Stomach (tissue), 4 donors: Measurements from ENCODE around the gene ATF3.

Experiments used
- POLR2A ChIP-seq, 4 donors: fragments of 450-650 bp; IDR thresholded peaks; one replicate each; pipeline ENCODE4 v1.6.1; 2016; ENCODE audit warnings: antibody characterized with exemption in 4 of 4, control low read depth in 2 of 4, mild to moderate bottlenecking in 1 of 4, moderate library complexity in 1 of 4
- TF ChIP-seq, protein P1 (sequence below), 7 experiments: fragments of 450-650 bp in 4 of 7; fragments of 200-600 bp in 3 of 7; sonication (generic) in 3 of 7; IDR thresholded peaks; one replicate each; pipeline ENCODE4 v1.5.1; 2016 to 2019; ENCODE audit warnings: antibody characterized with exemption in 7 of 7, control low read depth in 2 of 7, mild to moderate bottlenecking in 1 of 7

DNA sequence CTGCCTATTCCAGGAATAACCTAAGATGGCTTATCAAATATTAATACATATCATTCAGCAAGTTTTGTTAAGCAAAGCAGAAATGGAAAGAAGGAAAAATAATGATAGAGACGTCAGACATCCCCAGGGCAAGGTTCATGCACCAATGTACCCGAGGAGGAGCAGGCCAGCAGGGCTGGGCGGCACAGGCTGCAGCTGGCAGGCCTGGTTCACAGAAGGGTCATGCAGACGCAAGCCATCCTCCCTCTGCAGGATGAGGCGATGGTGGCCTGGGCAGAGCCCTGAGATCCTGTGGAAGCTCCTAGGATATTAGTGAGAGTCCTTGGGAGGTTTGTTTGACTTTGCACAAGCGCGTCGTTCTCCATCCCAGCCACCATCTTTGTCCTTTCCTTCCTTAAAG, 61.0 kb downstream of the ATF3 start:
- TF ChIP-seq, protein P1, sequence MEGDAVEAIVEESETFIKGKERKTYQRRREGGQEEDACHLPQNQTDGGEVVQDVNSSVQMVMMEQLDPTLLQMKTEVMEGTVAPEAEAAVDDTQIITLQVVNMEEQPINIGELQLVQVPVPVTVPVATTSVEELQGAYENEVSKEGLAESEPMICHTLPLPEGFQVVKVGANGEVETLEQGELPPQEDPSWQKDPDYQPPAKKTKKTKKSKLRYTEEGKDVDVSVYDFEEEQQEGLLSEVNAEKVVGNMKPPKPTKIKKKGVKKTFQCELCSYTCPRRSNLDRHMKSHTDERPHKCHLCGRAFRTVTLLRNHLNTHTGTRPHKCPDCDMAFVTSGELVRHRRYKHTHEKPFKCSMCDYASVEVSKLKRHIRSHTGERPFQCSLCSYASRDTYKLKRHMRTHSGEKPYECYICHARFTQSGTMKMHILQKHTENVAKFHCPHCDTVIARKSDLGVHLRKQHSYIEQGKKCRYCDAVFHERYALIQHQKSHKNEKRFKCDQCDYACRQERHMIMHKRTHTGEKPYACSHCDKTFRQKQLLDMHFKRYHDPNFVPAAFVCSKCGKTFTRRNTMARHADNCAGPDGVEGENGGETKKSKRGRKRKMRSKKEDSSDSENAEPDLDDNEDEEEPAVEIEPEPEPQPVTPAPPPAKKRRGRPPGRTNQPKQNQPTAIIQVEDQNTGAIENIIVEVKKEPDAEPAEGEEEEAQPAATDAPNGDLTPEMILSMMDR (IDR thresholded peaks at IDR 0.05) = no peak
- no peak for TF ChIP-seq POLR2A (IDR thresholded peaks at IDR 0.05)
